GM18498 (cell line): ENCODE measurements around the gene SEMA3B.

Source experiments
- ATAC-seq: cut with Tn5 transposase; IDR thresholded peaks from one replicate; pipeline ENCODE4 v1.9.1; 2021; ENCODE audit warnings: mild to moderate bottlenecking, moderate library complexity; ENCODE audit not compliant: unreplicated experiment

Gene SEMA3B

DNA sequence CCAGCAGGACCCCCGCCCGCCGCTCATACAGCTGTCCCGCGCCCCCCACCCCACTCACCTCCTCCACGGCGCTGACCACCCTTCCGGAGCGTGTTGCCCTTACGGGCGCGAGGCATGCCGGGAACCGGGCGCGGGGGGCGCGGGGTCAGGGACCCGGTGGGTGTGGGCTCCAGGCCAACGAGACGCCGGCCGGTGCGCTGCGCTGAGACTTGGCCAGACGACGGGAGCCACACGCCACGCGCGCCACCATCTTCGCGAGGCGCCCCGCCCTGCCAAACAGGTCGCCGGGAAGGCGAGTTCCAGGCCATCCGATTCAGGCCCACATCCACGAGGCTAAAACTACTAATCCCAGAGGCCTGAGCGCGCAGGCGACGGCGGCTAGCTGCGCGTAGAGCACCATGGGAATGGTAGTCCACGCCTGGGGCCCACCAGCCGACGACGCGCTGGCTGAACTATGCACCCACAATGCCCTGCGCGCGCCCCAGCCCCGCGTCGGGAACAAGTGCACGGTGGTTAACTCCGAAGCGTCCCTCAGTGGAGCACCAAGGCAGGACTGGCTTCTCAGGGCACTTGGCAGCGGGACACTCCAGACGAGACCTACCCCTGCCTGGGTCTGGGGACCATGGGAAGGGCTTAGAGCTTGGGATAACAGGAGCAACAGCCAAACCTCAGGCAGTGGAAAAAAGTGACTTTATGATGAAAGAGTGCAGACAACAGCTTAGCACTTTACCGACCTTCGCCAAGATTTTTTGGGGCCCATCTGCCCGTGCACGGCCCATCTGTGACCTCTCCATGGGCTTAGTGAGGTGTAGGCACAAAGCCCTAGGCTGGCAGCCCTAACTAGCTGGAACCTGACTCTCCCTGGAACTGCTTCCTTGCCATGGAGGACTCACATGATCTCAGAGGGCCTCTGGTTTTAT, 23.5 kb downstream of the SEMA3B start, which contains the start of gene IFRD2:
Gene IFRD2, minus strand, starts transcription at position 271 of the 920 bp plus-strand sequence. Its CDS starts 155 bp downstream, at position 116.
- peak; percentile 95 for ATAC-seq

DNA sequence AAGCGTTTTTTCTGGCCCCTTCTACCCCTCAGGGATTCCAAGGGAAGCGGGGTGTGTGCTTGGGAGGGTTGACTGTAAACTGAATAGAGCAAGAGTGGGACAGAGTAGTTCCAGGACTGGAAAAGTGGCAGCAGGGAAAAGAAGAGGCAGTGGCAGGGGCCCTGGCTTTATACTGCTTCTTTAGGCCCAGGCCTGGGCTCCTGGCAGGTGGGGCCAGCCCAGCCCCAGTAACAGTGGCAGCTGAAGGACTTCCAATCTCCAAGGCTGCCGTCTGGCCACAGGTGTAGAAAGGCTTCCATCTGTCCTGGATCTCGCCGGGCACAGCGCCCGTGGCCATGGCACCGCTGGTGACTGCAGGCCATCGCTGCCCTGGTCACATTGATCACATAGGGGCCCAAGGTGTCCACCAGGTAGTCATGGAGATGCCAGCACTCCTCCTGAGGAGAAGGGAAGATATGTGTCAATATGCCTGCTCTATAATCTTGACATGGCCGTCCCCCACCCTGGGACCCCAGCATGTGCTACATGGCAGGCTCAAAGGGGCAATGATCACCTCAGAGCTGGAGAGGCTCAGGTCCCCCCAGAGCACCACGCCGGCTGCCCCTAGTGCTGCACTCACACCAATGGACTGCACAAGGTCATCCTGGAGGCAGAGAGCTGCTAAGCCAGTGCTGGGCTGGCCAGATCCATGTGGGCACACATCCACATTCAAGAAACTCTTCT, 24.3 kb downstream of the SEMA3B start:
- no peak for ATAC-seq

- no peak for ATAC-seq
Observed at GRCh38 chr3:50294089-50294488, 25.1 kb downstream of the SEMA3B start.

GRCh38 chr3:50294492-50295403, 25.8 kb downstream of the SEMA3B start:
- ATAC-seq = no peak

DNA sequence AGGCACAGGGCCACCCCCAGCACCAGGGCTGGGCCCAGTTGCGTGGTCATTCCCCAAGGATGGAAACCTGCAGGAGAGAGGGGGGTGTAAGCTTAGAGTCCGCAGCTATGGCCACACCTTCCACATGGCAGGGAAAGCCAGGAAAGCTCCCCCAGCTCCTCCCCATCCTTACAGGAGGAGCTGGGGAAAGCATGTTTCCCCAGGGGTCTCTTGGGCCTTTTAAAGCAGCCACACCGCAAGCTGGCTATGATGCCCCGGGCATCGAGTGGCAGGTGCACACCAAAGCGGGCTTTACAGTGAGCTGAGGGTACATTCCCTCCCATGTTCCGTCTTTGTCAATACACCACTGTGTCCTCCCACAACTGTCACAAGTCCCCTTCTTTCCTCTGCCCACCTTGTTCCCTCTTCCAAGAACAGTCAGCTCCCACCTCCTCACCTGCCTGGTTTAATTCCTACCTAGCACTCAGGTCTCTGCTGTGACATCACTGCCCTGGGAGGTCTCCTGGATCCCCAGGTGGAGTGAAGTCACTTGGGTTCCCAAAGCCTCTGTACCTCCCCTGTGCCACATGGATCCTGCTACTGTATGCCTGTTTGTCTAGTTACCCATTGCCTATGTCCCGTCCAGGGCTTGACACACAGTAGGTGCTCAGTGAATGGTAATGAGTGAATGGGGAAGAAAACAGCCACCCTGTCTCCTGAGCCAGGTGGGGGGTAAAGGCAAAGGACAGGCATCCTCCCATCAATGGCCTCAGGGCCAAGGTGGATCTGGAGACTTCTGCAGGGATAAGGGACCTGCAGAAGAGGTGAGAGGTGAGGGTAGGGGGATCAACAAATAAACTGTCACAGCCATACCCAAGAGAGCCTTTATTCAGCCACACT, 26.8 kb downstream of the SEMA3B start:
- ATAC-seq = no peak

DNA sequence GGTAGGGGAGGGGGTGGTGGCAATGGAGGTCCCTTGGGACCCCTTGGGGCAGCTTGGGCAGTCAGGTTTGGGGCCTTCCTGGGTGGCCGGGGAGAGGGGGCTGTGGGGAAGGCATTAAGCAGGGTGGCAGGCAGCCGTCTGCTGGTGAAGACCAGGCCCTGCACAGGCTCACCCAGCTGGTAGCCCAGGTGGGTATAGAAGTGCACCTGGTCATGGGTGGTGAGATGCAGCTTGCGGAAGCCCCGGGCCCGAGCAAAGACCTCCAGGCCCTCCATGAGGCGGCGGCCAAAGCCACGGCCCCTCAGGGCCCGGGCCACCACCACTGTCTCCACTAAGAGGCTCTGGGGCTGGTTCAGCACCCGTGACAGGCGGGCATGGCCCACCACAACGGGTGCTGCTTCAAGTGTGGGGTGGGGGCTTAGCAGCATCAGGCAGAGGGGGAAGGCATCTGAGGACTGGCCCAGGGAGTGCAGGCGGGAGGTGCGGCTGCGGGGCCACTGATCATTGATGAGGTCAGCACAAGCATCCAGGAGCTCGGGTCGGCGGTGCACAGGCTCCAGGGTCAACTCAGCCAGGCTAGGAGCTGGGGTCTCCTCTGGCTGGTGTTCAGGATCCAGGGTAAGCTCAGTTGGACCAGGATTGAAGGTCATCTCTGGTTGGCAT, 27.9 kb downstream of the SEMA3B start:
- no peak for ATAC-seq

GRCh38 chr3:50297384-50297775, 28.4 kb downstream of the SEMA3B start:
- ATAC-seq = no peak

GRCh38 chr3:50297896-50298725, 29.2 kb downstream of the SEMA3B start:
- ATAC-seq = no peak

DNA sequence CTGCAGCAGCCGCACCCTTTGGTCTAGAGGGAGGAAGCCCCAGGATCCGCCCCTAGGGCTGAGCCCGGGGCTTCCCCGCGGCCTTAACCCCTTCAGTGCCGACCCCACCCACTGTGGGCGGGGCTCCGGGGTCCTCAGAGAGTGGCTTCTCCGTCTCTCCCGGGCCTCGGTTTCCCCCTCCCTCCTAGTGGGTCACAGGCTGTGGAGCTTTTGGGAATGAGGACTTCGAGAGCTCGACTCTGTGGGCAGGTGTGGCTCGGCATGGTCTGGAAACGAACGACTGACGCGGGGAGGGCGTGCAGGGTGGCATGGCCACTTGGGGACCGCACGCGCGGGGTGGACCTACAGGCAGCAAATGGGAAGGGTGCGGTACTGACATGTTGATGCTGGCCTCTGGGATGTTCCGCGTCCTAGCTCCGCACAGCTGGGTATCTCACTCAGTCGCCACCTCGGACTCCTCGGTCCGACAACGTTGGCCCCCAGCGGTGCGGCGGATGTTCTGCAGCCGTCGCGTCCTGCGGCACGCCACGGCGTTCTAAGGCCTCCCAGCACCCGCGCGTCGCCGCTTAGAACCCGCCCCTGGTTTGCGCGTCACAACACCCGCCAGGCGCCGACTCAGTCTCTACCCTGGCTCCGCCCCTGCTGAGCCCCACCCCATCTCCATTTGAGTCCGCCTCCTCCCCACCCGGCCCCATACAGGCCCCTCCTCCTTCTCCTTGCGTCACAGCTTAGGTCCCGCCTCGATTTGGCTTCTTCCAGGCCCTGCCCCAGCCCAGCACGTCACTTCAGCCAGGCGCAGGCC, 30.1 kb downstream of the SEMA3B start, which contains the start of the genes HYAL3 and NAA80:
Gene HYAL3, minus strand, starts transcription at position 570 of the 802 bp plus-strand sequence. CDS start 3,803 bp downstream, outside the sequence.
Gene NAA80, minus strand, starts transcription at position 570 of the 802 bp plus-strand sequence. CDS start 1,942 bp downstream, outside the sequence.
- ATAC-seq = peak; percentile 89

GRCh38 chr3:50299638-50299928, 30.6 kb downstream of the SEMA3B start:
- no peak for ATAC-seq

DNA sequence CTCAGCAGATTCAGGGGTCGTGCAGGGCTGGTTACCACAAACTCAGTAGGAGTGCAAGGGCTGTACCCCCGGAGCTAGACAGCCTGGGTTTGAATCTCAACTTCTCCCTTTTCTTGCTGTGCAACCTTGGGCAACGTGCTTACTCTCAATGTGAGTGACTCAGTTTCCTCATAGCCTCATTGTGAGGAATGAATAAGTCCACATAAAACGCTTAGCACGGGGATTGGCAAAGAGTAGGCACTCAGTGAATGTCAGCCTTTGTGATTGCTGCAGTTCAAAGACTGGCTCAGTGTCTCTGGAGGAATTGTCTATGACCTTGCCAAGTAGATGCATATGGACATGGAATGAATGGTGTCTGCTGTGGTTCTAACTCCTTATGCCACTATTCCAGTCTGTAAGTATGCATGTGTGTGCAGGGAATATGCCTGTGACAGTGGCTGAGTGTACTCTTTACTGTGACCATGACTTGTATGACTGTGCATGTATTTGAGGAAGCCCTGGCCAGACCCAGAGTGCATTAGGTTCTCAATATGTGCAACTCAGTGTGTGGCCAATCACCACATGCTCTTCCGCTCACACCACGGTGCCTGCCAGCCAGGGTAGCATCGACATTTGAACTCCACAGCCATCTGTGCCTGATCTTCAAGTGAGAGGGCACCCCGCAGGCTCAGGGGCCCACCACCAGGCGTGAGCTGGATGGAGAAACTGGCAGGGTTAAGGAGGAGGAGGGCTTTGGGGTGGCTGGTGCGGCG, 31.2 kb downstream of the SEMA3B start:
- no peak for ATAC-seq

DNA sequence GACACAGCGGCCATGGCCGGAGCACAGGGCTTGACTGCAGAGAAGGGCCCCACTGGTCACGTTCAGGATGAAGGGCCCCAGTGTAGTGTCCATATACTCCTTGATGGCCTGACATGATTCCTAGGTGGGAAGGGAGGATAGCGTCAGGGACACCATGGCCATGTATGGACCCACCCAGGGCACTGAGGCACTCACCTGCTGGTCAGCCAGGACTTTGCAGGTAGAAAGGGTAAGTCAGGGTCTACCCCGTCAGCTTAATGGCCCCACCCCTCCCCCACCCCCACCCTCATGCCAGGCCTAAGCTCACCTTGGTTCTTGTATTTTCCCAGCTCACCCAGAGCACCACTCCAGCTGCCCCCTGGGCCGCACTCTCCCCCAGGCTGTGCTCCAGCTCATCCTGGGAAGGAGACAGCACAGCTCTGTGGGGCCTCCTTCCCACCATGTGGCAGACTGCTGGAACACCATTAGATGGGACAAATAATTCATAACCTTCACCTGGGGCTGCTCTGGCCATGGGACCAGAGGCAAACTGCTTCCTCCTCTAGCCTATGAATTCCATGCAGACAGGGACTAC, 31.8 kb downstream of the SEMA3B start:
- no peak for ATAC-seq

- no peak for ATAC-seq
Observed at GRCh38 chr3:50302095-50303012, 33.4 kb downstream of the SEMA3B start.

GRCh38 chr3:50303013-50303815, 34.3 kb downstream of the SEMA3B start, which contains the start of gene HYAL1:
HYAL1 (minus strand) TSS chr3:50303574; CDS start chr3:50302956, 618 bp downstream.
- ATAC-seq = no peak

DNA sequence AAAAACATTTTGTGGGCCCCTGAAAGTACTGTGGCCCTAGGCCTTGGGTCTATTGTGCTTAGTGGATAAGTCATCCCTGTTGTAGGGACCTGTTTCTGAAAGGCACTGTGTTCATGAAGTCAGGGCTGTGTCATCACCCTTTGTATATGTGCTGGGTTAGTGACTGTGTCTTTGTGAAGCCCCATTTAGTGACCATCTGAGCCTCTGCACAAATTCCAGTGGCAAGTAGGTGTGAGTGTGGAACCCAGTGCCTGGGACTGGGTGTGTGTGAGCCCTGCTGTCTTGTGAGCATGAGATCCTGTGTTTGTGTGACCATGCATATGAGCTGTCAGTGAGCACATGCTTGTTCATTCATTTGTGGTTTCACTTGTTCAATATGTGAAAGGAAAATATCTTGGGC, 35.7 kb downstream of the SEMA3B start:
- no peak for ATAC-seq
